ENCODE data around the gene PABPN1L.

The PABPN1L gene

DNA sequence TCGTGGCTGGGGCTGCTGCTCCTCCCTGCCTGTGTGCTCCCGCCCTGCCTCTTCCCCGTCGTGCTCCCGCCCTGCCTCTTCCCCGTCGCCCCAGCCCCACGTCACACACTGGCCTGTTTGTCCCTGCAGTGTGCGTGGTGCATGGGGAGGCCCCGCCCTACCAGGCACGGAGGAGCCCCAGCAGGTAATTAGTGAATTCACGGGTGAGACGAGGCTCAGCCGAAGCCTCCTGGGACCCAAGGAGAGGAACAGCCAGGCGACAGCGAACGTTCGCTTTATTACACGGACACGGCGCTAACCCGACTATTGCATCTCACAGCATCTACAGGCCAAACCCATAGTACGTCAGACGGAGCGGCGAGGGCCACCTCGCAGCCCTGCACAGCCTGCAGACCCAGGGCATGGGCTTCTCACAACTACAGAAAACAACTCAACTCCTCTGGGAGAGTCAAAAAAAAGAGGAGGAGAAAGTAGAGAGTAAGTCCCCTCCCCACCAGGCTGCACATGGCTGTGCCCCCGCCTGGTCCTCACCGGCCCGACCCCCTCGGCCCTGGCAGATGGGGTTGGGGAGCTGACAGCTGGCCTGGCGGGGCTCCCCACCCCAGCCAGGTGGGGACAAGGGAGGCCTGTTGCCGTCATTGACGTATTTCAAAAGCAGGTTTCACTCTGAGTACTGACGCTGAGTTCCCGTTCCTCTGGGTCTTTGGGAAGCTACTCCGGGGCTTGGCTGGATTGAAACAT, 4.3 kb upstream of the PABPN1L start:
- DNase-seq (ENCODE audit: insufficient read length, low spot score), result no peak
- no peak for FAIRE-seq

DNA sequence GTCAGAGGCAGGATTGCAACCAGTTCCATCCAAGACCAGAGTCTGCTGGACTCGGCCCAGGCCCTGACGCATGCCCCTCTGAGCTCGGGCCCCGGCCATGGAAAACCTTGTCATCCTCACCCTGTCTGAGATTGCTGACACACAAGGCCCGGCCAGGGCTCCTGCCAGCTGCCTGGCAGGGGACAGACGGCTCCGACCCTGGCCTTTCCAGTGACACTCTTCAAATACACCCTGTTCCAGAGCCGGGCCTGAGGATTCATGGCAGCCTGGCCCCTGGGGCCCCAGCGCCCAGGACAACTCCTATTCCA, 3.2 kb upstream of the PABPN1L start:
- DNase-seq (ENCODE audit: insufficient read length, low spot score) (no peak), FAIRE-seq (no peak)

DNA sequence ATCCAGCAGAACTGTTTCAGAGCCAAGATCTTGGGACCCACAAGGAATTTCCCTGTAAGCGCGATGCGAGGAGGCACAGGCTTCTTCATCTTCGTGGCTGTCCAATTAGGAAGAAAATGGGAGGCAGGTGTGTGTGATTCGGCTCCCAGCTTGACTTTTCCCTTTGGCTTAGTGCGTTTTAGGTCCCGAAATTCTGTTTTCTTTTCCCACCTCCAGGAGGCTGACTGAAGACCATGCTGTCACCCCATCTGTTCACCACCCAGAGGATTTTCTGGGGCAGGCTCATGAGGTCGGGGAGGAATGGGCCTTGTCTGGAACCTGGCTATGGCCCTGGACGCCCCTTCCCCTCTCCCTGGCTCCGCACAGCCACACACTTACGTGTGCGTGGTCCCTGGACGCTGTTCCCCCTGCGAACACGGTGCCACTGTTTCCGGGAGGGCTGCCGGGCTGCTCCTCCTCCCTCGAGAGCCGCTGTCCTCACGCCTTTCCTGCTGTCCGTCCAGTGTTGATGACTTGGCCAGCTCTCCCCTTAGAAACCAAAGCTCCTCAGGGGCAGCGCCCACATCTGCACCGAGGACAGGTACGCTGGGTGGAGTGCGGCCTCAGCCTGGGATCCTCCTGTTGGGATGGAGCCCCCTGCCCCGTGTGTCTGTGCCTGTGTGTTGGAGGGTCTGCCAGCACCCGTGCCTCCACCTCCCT, 2.7 kb upstream of the PABPN1L start:
- FAIRE-seq (no peak), DNase-seq (ENCODE audit: insufficient read length, low spot score) (no peak)

DNA sequence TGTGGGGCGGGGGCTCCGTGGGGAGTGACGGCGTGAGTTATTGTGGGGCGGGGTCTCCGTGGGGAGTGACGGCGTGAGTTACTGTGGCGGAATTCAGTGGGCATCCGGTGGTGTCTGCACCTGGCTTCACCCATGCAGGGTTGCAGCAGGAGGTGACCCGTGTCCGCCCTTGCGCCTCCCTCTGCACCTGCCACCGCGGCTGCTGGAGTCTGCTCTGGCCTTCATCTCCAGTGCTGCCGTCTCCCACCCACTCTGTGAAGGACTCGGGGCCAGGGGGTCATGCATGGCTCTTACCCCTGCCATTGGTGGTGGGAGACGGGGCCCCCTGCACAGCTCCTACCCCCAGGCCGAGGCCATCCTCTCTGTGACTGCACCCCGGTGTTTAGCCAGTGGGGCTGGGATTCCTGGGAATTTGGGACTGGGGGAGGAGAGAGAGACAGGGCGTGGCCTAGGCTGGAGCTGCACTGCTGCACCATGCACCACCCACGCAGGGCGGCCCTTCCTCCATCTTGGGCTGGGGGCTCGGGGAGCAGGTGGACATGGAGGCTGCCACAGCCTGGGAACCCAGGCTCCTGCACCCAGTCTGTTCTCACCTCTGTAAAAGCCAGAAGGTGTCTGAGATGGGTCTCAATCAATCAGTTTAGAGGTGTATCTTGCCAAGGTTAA, 1.3 kb upstream of the PABPN1L start:
- DNase-seq (ENCODE audit: insufficient read length, low spot score), result no peak
- no peak for FAIRE-seq

DNA sequence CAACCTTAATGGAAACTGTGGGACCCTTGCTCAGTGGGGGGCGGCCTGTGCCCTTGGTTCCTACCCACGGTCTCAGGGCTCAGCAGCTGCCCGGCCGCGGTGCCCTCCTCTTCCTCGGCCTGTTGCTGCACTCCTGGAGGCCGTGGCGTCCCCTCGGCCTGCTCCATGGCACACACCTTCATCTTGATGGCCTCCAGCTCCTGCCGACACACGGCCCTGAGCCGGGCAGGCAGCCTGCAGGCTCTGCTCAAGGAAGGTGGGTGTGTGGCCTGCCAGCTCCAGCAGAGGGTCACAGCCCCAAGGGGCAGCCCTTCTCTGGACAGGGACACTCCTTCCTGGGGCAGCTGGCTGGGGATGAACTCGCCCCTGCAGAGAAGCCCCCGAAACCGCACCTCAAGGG, 718 bp downstream of the PABPN1L start:
- no peak for DNase-seq (ENCODE audit: insufficient read length, low spot score)
- no peak for FAIRE-seq

DNA sequence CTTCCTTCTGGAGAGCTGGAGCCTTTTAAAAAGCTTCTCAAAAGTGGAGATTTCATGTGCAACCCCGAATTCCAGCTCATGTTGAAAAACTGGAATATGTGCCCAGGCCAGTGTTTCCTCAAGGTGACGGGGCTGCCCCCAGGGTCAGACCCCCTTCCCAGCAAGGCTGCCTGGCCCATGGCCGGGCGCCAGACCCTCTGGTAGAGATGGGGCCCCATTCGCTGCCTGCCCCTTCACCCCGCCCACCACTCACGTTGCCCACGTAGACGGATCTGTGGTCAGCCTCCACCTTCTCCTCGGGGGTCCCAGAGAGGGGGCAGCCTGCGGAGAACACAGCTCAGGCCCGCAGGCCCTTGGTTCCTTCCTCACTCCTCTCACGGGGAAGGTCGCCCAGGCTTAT, 1.1 kb downstream of the PABPN1L start:
- FAIRE-seq, result no peak
- no peak for DNase-seq (ENCODE audit: insufficient read length, low spot score)

DNA sequence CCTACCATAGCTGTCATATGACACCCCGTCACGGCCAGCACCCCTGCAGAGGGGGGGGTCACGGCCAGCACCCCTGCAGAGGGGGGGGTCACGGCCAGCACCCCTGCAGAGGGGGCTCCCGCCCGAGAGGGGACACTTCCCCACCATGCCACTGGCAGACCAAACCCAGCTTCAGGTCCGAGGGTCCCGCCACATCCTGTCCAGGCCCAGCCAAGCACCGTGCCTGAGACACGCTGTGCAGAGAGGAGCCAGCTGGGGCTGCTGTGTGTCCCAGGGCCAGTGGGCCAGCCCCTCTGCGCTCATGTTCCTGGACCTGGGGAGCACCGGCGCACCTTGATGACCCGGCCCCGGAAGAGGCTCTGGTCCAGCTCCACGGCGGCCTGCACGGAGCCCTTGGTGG, 1.9 kb downstream of the PABPN1L start:
- FAIRE-seq (no peak), DNase-seq (ENCODE audit: insufficient read length, low spot score) (no peak)

DNA sequence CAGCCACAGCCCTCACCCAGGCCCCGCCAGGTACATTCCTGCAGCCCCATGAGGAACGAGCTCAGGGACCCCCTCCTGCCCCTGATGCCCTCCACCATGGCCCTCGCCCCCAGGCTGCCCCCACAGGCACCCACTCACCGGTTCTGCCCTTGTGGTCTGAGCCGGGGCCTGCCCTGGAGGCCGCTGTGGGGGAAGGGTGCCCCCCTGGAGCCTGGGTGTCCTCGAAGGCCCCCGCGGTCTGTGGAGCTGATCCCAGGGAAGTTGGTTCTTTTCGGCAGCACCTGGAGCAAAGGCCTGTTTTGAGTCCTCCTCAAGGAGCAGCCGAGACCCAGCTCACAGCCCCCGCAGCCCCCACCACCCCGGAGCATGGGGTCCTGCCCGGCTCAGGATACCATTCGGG, 2.4 kb downstream of the PABPN1L start:
- FAIRE-seq, result no peak

DNA sequence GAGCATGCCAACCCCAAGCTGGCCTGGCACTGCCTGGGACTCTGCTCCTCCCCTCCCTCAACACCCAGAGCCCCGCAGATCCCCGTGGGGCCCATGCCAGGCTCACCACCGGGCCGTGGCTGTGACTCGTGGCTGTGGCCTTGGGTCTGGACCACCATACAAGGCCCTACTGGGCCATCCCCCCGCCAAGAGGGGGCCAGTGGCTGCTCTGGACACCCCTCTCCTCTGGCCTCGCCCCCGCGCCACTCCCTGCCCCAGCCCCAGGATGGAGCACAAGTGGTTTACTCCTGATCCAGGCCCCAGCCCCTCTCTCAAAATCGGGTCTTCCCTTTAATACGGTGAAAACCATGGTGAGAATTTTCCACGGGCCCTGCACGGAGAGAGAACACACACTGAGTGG, 3.0 kb downstream of the PABPN1L start:
- no peak for FAIRE-seq

More for the DNA sequence above, 2.4 kb downstream of the PABPN1L start:
- DNase-seq (ENCODE audit: insufficient read length, low spot score), result no peak

DNA sequence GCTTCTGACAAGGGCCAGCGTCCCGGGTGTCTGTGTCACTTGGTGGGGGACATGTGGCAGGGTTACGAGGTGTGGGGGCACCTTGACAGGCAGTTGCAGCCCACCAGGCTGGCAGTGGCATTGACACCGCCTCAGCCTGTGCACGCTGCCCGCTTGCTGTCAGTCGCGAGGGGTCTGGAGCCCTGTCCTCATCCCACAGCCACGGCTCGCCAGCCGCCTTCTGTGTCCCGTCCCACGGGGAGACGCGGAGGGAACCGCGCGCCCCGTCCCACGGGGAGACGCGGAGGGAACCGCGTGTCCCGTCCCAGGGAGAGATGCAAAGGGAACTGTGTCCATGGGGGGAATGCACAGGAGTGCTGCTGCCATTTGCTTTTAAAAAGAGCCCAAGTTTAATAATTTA, 3.5 kb downstream of the PABPN1L start:
- no peak for FAIRE-seq
- no peak for DNase-seq (ENCODE audit: insufficient read length, low spot score)

More for the DNA sequence above, 3.0 kb downstream of the PABPN1L start:
- DNase-seq (ENCODE audit: insufficient read length, low spot score), result no peak

DNA sequence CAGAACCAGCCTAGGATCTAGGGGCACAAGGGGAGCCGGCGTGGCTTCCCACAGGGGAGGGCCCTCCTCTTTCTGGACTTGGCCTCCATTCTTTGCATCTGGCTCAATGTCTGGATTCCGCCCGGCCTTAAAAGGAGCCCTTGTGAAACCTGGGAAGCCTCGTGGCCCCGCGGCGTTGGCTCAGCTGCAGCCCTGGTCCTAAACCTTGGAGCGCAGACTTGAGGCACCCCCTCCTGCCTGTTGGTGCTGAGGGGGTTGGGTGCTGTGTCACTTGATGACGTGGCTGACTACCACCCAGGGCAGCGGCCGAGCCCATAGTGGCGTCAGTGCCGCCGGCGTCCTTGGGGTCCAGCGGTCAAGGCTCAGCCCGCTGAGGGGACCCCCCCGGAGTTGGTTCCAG, 5.1 kb downstream of the PABPN1L start:
- FAIRE-seq (no peak), DNase-seq (ENCODE audit: insufficient read length, low spot score) (no peak)

DNA sequence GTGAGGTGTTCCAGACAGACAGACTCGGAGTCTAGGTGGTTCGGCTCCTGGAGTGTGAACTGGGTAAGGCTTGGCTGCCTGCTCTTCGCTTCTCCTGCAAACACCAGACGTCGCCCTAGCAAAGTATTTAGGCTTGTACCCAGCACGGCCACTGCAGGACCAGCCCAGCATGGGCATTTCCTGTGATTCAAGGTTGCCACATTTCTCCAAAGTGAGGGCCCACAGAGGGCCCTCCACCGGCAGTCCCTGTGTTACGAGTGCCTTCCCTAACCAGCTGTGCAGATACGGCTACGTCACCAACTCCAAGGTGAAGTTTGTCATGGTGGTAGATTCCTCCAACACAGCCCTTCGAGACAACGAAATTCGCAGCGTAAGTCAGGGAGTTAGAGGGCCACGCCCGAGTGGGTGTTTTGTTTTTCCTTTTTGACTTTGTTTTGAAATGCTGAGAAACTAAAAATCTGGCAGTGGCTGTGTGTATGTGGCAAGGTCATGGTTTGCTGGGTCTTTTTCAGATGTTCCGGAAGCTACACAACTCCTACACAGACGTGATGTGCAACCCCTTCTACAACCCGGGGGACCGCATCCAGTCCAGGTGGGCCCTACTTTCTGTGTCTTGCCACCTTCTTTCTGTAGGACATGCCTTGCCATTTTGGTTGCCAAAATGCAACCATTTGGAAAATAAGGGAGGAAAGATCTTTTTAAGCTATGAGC, 6.9 kb downstream of the PABPN1L start:
- DNase-seq (ENCODE audit: insufficient read length, low spot score) (no peak), FAIRE-seq (no peak)

DNA sequence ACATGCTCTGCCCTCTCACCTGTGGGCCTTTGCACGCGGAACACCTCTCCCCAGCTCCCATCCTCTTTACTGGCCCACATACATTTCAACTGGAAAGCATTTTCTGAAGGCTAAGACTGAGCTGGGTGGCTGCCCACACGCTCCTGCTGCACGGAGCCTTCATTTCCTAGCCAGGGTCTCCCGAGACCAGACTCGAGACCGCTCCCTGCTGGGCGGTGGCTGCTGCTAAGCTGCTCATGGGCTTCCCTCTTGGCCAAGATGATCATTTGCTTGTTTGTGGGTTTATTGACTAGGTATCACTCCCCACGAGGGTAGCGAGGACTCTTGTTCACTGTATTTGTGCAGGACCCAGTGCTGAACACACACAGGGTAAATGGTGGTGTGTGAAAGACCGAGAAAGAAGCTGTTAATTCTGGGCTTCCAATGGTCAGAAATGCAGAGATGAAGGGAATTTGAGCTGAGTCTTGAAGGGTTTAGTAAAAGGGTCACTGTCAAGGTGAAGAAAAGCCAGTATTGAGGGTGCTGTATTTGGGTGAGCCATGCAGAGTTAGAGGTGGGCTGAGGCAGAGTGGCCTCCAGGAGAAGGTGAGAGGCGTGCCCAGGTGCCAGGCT, 8.6 kb downstream of the PABPN1L start:
- peak; percentile 60 for FAIRE-seq
- peak; percentile 75 for DNase-seq (ENCODE audit: insufficient read length, low spot score)

DNA sequence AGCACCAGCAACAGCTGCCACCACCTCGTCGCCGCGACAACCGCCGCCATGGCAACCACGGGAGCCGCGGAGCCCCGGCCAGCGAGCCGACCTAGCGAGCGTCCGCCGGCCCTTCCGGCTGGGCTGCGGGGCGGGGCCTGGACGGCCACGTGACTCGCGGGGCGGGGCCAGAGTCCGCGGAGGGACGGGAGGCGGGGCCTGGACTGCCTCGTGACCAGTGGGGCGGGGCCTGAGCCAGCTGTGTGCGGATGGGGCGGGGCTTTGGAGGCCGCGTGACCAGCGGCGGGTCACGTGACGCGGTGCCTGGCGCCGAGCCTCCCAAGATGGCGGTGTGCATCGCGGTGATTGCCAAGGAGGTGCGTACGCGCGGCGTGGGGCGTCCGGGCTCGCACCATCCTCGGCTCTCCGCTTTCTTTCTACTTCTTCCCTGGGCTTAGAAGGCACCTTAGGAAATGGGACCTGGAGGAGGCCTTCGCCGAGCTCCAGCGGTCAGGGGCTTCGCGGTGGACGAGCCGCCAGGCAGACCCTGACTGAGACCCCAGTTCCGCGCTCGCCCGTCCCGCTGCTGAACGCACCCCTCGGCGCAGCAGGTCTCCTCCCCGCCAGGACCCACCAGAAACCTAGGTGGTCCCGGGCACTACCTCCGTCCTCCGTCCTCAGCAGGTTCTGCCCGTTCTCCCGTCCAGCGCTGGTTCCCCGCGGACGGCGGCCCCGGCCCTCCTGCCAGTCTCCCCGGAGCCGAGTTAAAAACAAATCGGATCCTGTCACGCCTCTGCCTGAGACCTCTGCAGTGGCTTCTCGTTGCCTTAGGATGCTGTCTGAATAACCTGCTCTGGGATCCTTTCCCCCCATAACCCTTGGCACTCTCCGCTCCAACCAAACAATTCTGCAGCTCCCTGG, 9.4 kb downstream of the PABPN1L start, which contains the start of the genes GALNS and TRAPPC2L:
GALNS (minus strand) TSS at position 120 of the 900 bp plus-strand sequence; CDS start at position 50, 70 bp downstream.
TRAPPC2L (plus strand) TSS at position 300 of the 900 bp plus-strand sequence; CDS start at position 324, 24 bp downstream.
- DNase-seq (ENCODE audit: insufficient read length, low spot score) (peak; percentile 95), FAIRE-seq (peak; percentile 98)

DNA sequence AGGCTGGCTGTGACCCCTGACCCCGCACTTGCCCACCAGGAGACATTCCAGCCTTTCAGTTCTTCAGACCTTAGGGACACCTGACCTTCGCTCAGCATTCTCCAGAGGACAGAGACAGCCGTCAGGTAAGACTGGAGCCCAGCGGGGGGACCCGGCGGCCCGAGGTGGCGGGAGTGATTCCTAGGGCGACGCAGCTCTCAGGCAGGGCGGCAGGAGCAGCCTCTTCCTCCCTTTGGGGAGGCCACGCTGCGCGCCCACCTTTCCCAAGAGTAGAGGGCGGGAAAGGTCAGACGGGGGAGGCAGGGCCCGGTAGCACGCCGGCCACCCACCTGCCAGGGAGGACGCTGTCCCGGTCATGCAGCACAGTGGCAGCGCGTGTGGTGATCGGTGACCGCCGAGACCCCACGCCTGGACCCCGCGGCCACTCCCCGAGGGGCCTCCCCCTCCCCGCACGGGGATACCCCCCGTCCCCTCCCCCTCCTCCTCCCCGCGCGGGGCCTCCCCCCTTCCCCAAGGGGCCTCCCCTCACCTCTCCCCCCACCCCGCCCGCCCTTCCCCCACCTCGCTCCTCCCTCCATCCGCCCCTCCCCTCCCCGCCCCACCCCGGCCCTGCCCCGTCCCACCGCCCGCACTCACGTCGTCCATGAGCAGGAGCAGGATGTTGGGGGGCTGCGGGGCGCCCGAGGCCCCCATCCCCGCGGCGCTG, 10.2 kb downstream of the PABPN1L start:
- DNase-seq (ENCODE audit: insufficient read length, low spot score), result no peak
- FAIRE-seq, result no peak

DNA sequence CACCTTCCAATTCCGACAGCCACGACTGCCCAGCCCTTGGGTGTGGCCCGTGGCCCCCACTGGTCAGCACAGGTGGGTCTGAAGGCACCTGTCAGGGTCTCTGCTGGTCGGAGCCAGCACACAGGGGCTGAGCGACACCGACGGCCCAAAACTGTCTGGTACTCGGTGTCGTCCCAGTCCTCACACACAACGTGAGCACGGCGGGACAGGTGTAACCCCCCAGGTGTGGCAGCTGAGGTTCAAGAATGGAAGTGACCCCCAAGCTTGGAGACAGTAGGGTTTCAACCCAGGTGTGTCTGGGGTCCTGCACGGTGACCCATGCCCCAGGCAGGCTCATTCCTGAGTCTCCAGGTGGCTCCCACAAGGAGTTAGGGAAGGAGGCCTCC, 10.7 kb downstream of the PABPN1L start:
- no peak for DNase-seq (ENCODE audit: insufficient read length, low spot score)
- no peak for FAIRE-seq

DNA sequence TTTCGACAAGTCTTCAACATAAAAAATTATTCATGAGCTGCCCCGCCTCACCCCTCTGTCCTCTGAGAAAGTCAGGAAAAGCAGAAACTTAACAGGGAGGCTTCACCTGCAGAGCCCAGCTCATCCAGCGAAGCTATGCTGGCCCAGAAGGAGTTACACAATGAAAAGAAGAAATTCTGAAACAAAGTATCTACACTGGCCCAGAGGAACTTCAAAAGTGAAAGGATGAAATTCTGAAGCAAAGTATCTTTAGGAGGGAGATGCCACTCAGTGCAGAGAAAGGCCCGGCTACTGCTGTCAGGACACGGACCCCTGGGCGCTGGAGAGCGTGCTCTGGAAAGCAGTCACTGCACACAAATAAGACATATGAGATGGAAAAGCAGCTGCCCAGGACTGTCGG, 11.3 kb downstream of the PABPN1L start:
- no peak for DNase-seq (ENCODE audit: insufficient read length, low spot score)
- FAIRE-seq, result no peak

DNA sequence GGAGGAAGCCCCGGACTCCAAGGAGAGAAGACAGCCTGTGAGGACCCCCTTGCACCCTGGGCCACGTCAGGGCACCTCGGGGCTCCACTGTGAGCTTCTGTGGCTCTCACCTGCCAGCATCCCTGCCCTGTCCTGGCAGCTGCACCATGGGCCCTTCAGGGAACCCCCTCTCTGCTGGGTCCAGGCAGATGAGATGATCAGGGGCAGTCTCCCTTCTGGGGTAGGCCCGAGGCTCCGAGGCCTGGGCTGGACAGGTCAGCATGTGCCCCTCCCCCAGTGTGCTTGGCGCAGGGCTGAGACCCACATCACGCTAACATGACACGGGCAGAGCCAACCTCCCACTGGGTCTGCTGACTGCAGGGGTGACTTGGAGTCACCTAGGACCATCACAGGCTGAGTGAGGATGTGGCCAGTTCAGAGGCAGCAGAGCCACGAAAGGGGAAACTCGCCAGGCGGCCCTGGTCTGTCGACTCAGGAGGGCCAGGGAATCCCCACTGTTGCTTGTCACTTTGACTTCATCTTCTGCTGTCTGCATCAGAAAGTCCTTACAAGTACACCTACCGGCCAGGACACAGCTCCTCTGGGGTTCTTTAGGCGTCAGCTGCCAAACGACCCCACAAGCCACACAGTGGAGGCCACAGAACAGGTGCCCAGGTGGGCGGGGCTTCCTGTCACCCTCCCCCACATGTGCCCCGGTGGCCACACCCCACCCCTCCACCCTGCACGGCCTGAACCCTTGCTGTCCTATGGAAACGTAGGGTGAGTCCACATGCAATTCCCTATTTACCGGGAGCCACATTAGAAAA, 12.0 kb downstream of the PABPN1L start:
- no peak for FAIRE-seq
- no peak for DNase-seq (ENCODE audit: insufficient read length, low spot score)
